HepG2 (cell line): ENCODE data around the gene CSNK2A1. TPM values are rescaled to one million over a fixed set of nuclear protein-coding genes. Genes with fewer than 3 reads are reported as not detected.

Experiments
- CBX1 ChIP-seq: IDR thresholded peaks from one replicate; pipeline ENCODE4 v1.6.1; 2016; ENCODE audit warnings: antibody characterized with exemption, low read depth
- CBX5 ChIP-seq: sonication (generic); formaldehyde crosslinking; IDR thresholded peaks from 2 replicates; pipeline ENCODE4 v1.4.0; 2020; ENCODE audit warnings: missing genetic modification reagents, borderline replicate concordance
- FOSL2 ChIP-seq: sonication (generic); formaldehyde crosslinking; IDR thresholded peaks from 2 replicates; pipeline ENCODE4 v1.4.0; 2020; ENCODE audit warnings: missing genetic modification reagents
- FOXC1 ChIP-seq: sonication (generic); formaldehyde crosslinking; IDR thresholded peaks from 2 replicates; pipeline ENCODE4 v1.8.0; 2022; ENCODE audit warnings: mild to moderate bottlenecking, missing genetic modification reagents, borderline replicate concordance
- HNF4A ChIP-seq: sonication (generic); formaldehyde crosslinking; IDR thresholded peaks from 2 replicates; pipeline ENCODE4 v1.4.0; 2020; ENCODE audit warnings: missing genetic modification reagents
- NCOA2 ChIP-seq: sonication (generic); formaldehyde crosslinking; IDR thresholded peaks from 2 replicates; pipeline ENCODE4 v1.8.0; 2022; ENCODE audit warnings: inconsistent platforms
- NFIC ChIP-seq: IDR thresholded peaks from 2 replicates; pipeline ENCODE4 v1.6.1; 2012; ENCODE audit warnings: mild to moderate bottlenecking, low read length, inconsistent platforms
- NR2F2 ChIP-seq: IDR thresholded peaks from 2 replicates; pipeline ENCODE4 v1.6.1; 2012; ENCODE audit warnings: low read depth, inconsistent platforms, borderline replicate concordance
- RARA ChIP-seq: IDR thresholded peaks from 2 replicates; pipeline ENCODE4 v1.6.1; 2016; ENCODE audit warnings: missing genetic modification reagents, missing compliant biosample characterization
- THAP11 ChIP-seq: IDR thresholded peaks from 2 replicates; pipeline ENCODE4 v1.6.1; 2016; ENCODE audit warnings: missing biosample characterization, missing genetic modification reagents
- polyA plus RNA-seq, 8 experiments: library from polyadenylated mRNA; depleted of rRNA in 3 of 8; stranded (reverse) in 7 of 8; unstranded in 1 of 8; fragments of >200 nt; fragmentation: Illumina TruSeq in 4 of 8; extraction: Trizol in 4 of 8; gene quantifications; 2 replicates each; pipeline versions ENCODE4 v1.2.1 to v1.2.3, GENCODE V29; 2011 to 2016; ENCODE audit warnings: low read depth in 4 of 8, missing spikeins in 1 of 8, mixed read lengths in 1 of 8; ENCODE audit not compliant: insufficient read depth in 1 of 8
- total RNA-seq, 5 experiments: library from RNA; depleted of rRNA; stranded (reverse); fragments of >200 nt; fragmentation: Illumina TruSeq; extraction: Trizol; gene quantifications; 2 replicates each; pipeline ENCODE4 v1.2.3, GENCODE V29; 2016; ENCODE audit warnings: low read depth in 1 of 5
- TF ChIP-seq, protein P1 (sequence below): sonication (generic); formaldehyde crosslinking; IDR thresholded peaks from 2 replicates; pipeline ENCODE4 v1.9.0; 2021; ENCODE audit warnings: missing genetic modification reagents, borderline replicate concordance
- TF ChIP-seq, protein P2 (sequence below): sonication (generic); formaldehyde crosslinking; IDR thresholded peaks from 2 replicates; pipeline ENCODE4 v1.5.1; 2020; ENCODE audit warnings: missing genetic modification reagents, mild to moderate bottlenecking, borderline replicate concordance
- TF ChIP-seq, protein P3 (sequence below), 2 experiments: sonication (generic) in 1 of 2; formaldehyde crosslinking in 1 of 2; IDR thresholded peaks; 2 replicates each; pipeline versions ENCODE4 v1.4.0 to v1.6.1; 2016 to 2020; ENCODE audit warnings: borderline replicate concordance in 1 of 2, low read depth in 1 of 2, mild to moderate bottlenecking in 1 of 2, missing genetic modification reagents in 1 of 2
- TF ChIP-seq, protein P4 (sequence below): sonication (generic); formaldehyde crosslinking; IDR thresholded peaks from 2 replicates; pipeline ENCODE4 v1.4.0; 2020; ENCODE audit warnings: mild to moderate bottlenecking, missing genetic modification reagents, borderline replicate concordance

Gene CSNK2A1
- total and polyA plus RNA-seq, 2 of the 13 experiments (the other 11 are each of a cell fraction or from before 2014, with no cell fraction given): 153 to 231 TPM

DNA sequence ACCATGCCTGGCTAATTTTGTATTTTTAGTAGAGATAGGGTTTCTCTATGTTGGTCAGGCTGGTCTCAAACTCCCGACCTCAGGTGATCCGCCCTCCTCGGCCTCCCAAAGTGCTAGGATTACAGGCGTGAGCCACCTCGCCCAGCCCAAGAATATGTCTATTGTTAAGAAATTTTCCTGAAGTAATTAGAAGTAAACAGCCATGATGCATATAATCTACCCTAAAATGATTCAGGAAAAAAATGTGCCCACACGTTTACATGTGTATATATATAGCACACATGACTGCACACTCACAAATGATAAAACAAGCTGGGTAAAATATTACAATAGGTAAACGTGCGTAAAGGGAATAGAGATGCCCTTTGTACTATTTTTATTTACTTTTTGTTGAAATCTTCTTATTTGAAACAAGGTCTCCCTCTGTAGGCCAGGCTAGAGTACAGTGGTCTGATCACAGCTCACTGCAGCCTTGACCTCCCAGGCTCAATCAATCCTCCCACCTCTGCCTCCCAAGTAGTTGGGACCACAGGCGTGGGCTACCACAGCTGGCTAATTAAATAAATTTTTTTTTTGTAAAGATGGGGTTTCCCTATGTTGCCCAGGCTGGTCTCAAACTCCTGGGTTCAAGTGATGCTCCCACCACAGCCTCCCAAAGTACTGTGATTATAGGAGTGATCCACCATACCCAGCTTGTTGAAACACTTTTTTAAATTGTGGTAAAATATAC lies 33.1 kb downstream of the CSNK2A1 start (continued):
- TF ChIP-seq, protein P1, sequence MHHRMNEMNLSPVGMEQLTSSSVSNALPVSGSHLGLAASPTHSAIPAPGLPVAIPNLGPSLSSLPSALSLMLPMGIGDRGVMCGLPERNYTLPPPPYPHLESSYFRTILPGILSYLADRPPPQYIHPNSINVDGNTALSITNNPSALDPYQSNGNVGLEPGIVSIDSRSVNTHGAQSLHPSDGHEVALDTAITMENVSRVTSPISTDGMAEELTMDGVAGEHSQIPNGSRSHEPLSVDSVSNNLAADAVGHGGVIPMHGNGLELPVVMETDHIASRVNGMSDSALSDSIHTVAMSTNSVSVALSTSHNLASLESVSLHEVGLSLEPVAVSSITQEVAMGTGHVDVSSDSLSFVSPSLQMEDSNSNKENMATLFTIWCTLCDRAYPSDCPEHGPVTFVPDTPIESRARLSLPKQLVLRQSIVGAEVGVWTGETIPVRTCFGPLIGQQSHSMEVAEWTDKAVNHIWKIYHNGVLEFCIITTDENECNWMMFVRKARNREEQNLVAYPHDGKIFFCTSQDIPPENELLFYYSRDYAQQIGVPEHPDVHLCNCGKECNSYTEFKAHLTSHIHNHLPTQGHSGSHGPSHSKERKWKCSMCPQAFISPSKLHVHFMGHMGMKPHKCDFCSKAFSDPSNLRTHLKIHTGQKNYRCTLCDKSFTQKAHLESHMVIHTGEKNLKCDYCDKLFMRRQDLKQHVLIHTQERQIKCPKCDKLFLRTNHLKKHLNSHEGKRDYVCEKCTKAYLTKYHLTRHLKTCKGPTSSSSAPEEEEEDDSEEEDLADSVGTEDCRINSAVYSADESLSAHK (CRISPR knock-in tag): 0 out of 2 replicates have a peak, but pooled peaks have one; percentile 29
- TF ChIP-seq FOXC1 (CRISPR knock-in tag) (0 out of 2 replicates have a peak, but pooled peaks have one; percentile 13), NCOA2 (peak; percentile 83), NFIC (peak; percentile 57; the same call in 1 of the 2 replicates), CBX5 (peak; percentile 78; the same call in 1 of the 2 replicates), CBX1 (peak; percentile 79), HNF4A (CRISPR knock-in tag) (peak; percentile 96), FOSL2 (CRISPR knock-in tag) (peak; percentile 63; the same call in 1 of the 2 replicates), RARA (CRISPR knock-in tag) (peak; percentile 82), NR2F2 (peak; percentile 80), THAP11 (CRISPR knock-in tag) (peak; percentile 75)
- TF ChIP-seq, protein P2, sequence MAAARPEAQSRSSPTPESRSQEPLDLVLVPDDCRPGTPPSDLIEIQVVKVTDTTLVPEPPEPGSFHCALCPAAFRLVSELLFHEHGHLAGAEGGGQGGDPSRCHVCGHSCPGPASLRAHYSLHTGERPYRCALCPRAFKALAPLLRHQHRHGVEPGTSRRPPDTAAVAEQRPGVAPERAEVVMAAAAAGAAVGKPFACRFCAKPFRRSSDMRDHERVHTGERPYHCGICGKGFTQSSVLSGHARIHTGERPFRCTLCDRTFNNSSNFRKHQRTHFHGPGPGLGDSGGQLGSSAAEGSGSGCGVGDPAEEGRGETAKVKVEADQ (CRISPR knock-in tag): peak; percentile 85; the same call in 1 of the 2 replicates
- TF ChIP-seq, protein P3, sequence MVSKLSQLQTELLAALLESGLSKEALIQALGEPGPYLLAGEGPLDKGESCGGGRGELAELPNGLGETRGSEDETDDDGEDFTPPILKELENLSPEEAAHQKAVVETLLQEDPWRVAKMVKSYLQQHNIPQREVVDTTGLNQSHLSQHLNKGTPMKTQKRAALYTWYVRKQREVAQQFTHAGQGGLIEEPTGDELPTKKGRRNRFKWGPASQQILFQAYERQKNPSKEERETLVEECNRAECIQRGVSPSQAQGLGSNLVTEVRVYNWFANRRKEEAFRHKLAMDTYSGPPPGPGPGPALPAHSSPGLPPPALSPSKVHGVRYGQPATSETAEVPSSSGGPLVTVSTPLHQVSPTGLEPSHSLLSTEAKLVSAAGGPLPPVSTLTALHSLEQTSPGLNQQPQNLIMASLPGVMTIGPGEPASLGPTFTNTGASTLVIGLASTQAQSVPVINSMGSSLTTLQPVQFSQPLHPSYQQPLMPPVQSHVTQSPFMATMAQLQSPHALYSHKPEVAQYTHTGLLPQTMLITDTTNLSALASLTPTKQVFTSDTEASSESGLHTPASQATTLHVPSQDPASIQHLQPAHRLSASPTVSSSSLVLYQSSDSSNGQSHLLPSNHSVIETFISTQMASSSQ (IDR thresholded peaks at IDR 0.05; ENCODE audit: low read depth): peak; percentile 10; the same call in 1 of the 2 replicates
- TF ChIP-seq, protein P3 (CRISPR knock-in tag; IDR thresholded peaks at IDR 0.05; ENCODE audit: borderline replicate concordance): peak; percentile 77
- TF ChIP-seq, protein P4, sequence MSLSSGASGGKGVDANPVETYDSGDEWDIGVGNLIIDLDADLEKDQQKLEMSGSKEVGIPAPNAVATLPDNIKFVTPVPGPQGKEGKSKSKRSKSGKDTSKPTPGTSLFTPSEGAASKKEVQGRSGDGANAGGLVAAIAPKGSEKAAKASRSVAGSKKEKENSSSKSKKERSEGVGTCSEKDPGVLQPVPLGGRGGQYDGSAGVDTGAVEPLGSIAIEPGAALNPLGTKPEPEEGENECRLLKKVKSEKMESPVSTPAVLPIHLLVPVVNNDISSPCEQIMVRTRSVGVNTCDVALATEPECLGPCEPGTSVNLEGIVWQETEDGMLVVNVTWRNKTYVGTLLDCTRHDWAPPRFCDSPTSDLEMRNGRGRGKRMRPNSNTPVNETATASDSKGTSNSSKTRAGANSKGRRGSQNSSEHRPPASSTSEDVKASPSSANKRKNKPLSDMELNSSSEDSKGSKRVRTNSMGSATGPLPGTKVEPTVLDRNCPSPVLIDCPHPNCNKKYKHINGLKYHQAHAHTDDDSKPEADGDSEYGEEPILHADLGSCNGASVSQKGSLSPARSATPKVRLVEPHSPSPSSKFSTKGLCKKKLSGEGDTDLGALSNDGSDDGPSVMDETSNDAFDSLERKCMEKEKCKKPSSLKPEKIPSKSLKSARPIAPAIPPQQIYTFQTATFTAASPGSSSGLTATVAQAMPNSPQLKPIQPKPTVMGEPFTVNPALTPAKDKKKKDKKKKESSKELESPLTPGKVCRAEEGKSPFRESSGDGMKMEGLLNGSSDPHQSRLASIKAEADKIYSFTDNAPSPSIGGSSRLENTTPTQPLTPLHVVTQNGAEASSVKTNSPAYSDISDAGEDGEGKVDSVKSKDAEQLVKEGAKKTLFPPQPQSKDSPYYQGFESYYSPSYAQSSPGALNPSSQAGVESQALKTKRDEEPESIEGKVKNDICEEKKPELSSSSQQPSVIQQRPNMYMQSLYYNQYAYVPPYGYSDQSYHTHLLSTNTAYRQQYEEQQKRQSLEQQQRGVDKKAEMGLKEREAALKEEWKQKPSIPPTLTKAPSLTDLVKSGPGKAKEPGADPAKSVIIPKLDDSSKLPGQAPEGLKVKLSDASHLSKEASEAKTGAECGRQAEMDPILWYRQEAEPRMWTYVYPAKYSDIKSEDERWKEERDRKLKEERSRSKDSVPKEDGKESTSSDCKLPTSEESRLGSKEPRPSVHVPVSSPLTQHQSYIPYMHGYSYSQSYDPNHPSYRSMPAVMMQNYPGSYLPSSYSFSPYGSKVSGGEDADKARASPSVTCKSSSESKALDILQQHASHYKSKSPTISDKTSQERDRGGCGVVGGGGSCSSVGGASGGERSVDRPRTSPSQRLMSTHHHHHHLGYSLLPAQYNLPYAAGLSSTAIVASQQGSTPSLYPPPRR (CRISPR knock-in tag): peak; percentile 77
